HL-60/S4 (cell line): ENCODE measurements around the gene LRRC8B.

Source experiments
- in situ Hi-C: fragments of 300-500 bp; cut with MboI; formaldehyde crosslinking; loops from 2 replicates; pipeline ENCODE4 v1.14.3; 2022; ENCODE audit warnings: low sequenced_read_pairs

Gene LRRC8B

DNA sequence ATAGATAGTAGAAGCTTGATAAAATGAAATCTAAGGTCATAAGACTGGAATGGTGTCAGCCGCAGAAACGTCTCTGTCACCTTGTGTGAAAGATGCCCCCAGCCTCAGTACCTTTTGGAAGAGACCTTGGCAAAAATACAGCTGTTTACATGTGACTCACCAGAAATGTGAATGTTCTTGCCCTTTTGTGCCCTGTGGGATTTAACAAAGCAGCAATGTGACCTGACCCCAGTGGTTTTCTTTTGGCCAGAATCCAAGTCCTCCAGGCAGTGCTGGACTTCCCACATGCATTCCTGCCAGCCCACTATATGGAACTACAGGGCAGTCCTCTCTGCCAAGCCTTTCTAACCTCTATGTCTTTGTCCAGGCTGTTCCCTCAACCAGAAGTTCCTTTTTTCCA, 81.1 kb downstream of the LRRC8B start:
- in situ Hi-C loops: no loop called here

- in situ Hi-C loops: no loop called here
These were observed 81.8 kb downstream of the LRRC8B start for GRCh38 chr1:89606227-89606980.

DNA sequence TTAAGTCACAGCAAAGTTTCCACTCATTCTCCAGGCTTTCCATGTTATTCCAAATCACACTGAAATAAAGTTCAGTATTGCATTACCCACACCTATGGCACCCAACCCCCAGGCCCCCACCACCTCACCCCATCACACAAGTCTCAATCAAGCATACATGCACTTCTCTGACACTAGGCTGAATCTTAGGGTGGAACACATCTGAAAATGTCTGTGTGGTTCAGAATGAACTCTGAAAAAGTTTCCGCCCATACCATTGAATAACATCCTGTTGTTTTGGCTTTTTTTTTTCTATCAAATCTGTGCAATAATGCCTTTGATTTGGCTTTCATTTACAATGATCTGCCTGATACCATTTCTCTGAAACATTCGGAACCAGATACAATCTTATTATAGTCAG, 82.5 kb downstream of the LRRC8B start:
- in situ Hi-C loops: no loop called here

- in situ Hi-C loops: no loop called here
These were observed 83.1 kb downstream of the LRRC8B start for GRCh38 chr1:89607586-89608318.

DNA sequence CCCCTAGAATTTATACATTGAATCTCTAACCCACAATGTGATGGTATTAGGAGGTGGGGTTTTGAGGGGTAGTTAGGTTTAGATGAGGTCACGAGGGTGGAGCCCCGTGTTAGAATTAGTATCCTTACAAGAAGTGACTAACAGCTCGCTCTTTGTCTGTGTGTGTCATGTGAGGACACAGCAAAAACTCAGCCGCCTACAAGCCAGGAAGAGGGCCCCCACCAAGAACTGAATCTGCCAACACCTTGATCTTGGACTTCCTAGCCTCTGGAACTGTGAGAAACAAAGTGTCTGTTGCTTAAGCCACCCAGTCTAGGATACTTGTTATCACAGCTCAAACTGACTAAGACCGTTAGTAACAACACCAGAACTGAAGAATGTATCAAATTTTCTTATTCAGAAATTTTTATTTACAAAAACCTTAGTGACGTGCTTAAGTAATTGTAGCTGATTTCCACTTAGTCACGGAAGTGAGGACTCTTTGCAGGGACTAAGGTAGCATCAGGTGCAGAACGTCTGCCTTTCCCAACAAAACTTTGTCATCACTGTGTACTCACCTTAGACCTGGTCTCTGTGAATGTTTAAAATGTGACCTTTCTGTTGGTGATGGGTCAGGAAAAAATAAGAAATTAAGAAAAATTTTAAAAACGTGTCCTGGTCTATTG, 83.8 kb downstream of the LRRC8B start:
- in situ Hi-C loops: no loop called here

DNA sequence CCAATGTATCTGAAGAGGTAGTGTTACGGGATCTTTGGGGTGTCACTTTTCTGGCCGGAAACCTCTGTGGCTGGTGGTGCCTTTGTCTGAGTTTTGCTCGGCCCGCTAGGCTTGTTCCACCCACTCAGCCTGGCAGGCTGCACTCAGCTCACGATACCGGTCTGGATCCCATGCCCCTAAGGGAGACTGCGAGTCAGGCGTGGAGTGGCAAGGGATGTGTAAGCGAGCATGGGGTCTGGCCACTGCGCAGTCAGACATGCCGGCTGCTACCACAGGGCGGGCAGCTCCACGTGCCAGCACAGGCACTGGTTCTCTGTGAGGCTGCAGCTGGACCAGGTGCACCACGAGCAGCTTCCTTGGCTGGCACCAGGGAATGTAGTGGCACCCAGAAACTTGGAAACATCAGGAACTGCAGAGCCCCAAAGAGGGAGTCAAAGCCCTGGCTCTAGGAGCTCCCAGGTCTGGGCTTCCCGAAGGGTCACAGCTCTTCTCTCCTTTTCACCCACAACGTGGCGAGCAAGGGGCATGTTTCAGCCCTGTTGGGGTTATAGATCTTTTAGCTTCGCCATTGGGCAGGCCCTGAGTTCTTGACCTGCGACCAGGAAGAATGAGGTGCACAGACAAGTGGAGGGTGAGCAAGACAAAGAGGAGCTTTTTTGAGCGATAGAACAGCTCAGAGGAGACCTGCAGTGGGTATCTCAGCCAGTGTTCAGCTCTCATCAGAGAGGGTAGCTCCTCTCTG, 84.5 kb downstream of the LRRC8B start:
- in situ Hi-C loops: no loop called here

GRCh38 chr1:89609781-89610456, 85.3 kb downstream of the LRRC8B start:
- in situ Hi-C loops: no loop called here

GRCh38 chr1:89610457-89611011, 85.9 kb downstream of the LRRC8B start:
- in situ Hi-C loops: no loop called here

- in situ Hi-C loops: no loop called here
These were observed 87.1 kb downstream of the LRRC8B start for GRCh38 chr1:89611721-89612120.

DNA sequence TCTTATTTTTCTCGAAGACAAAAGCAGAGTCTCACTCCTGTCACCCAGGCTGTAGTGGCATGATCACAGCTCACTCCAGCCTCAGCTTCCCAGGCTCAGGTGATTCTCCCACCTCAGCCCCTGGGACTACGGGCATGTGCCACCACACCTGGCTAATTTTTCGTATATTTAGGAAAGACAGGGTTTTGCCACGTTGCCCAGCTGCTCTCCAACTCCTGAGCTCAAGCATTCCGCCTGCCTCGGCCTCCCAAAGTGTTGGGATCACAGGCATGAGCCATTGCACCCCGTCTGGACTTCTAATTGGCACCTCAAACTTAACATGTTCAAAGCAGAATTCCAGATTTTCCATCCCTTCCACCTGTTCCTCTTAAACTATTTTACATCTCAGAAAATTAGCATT, 89.3 kb downstream of the LRRC8B start:
- in situ Hi-C loops: no loop called here

DNA sequence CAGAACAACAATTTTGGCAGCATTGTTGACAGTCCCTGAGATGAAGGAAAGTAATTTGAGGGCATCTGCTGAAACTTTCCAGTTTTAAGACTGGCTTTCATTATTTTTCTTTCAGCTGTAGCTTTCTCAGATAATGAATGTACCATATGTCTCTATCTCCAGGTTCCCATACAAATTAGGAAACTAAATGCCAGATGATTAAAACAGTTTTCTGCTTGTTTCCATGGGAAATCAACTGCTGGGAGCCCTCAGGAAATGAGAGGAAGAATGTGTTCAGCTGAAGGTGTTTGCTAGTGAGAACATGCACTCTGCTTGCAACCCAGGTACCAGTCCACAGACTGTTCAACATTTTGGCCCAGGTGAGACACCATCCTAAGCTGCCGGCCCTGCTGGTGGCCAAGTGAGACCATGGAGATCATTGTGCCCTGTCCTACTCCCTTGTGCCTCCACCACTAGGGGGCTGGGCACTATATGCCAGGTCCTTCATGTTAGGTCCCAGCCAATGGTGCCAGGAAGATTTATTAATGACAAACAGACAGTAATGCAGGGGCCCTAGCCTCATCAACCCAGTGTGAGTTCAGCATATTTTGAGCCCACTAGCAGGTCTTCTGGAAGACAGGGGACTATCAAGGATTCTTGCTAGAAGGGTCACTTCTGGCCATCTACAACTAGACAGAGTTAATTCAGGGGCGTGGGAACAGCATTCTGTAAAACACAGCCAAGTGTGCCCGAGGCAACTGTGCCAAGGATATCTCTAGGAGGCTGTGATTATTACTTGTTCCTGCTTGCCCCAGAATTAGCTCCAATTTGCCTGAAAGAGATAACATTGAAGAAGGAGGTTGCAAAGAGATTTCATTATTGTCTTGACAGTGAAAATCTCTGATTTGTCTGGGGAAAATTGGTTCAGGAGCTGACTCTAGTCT, 91.3 kb downstream of the LRRC8B start:
- in situ Hi-C loops: no loop called here

DNA sequence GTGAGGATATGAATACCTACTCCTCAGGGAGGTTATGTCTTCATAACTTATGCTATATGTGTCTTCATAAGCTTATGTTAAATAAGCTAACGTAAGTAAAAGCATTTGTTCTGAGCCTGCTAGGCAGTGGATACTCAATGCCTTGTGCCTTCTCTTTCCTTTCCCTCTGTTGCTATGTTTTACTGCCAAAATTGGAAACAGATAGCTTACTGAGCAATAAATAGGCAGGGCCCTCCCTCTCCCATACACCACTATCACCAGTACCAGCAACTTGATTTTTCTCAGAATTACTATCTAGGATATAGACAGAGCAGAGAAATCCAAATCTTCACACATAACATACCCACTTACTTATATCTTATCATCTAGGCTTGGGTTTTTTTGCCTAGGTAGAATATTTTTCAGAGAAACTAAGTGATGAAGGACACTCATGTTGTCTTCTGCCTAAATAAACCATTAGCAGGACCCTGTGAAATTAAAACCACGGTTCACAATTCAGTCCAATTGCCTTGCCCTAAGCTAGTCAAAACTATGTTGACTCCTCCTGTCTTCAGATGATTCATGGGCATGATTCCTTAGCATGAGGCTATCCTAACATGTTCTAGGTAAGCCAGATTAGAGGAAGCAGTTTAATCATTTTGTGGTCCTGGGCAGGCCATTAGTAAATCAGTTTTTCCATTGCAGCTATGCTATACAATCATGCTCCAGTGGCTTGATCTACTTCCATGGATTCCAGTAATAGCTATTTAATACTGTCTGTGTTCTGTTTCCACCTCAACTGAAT, 92.4 kb downstream of the LRRC8B start:
- in situ Hi-C loops: no loop called here

- in situ Hi-C loops: no loop called here
These were observed 96.0 kb downstream of the LRRC8B start for GRCh38 chr1:89620664-89621063.

DNA sequence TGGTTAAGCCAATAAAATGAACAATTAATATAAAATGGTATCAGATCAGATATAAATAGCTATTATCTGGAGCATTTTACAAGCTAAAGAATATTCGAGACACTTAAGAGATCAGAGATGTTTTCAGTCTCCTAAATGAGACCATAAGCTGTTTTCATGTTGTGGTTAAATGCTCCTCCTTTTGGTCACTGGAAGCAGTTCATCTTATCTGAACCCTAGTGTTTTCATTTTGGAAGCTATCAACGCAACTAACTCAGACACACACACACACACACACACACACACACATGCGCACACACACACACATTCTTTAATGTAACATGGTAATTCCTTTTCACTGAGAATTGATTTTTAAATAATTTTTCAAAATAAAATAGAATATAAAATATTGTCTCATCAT, 98.3 kb downstream of the LRRC8B start:
- in situ Hi-C loops: no loop called here

GRCh38 chr1:89624314-89624713, 99.7 kb downstream of the LRRC8B start:
- in situ Hi-C loops: no loop called here

DNA sequence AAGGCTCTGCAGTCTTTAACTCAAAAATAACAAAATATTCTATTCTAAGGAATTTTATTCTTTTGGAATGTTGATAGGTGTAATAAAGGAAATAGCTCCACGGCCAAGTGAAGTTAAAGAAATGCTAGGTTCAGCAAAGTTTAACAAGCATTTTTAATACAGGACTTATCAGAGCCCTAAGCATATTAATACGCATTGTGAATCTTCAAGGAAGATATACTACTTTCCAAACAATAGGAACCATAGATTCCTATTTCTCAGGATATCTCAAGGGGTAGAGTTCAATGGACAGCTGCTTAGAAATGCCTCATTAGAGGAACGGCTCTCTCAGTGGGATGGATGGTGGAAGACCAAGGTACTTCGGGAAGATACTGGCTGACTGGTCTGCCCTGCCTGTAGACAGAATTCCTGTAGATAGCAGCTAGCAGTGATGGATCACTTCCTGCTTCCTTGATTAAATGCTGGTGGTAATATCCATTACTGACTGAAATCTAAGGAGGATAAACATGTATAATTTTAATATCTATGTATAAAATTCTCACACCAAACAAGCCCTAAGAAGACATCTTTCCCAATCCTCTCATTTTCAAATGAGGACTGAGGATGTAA, 100.2 kb downstream of the LRRC8B start:
- in situ Hi-C loops: loop anchor here (25.0 kb wide), 1 partner anchor 362 kb away; the partner anchor contains the start of gene ZNF326

DNA sequence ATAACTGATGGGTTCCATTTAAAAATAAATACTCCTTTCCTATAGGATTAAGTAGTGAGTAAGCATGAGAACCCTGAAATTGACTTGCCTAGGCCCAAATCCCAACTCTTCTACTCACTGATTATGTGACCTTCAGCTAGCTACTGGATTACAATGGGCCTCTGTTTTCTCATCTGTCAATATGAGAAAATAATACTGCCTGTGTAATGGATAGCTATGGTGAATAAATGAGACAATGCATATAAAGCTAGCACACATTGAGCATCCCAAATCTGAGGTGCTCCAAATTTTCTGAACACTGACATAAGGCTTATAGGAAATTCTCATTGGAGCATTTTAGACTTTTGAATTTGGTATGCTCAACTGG, 103.0 kb downstream of the LRRC8B start:
- in situ Hi-C loops: loop anchor here (25.0 kb wide), 1 partner anchor 360 kb away; the partner anchor contains the start of gene ZNF326

GRCh38 chr1:89629146-89629545, 104.5 kb downstream of the LRRC8B start:
- in situ Hi-C loops: loop anchor here (25.0 kb wide), 1 partner anchor 358 kb away; the partner anchor contains the start of gene ZNF326
